Activated CD4-positive, alpha-beta T cell treated with anti-CD3 and anti-CD28 coated beads for 36 hours (primary cell): ENCODE data around the gene TMEM30A. TPM values are rescaled to one million over a fixed set of nuclear protein-coding genes. Genes with fewer than 3 reads are reported as not detected.

Source experiments
- ATAC-seq: fragments of 200-7000 bp; cut with Tn5 transposase; one replicate; pipeline ENCODE4 v1.10.0; 2021; ENCODE audit warnings: mild to moderate bottlenecking, moderate library complexity
- CTCF ChIA-PET: fragments of 350-600 bp; sonication (Branson Sonifier 250); formaldehyde crosslinking; loops from one replicate; lab custom pipeline; 2021; ENCODE audit warnings: antibody characterized with exemption; lab: Charles Lee
- POLR2A ChIA-PET: fragments of 350-600 bp; sonication (Branson Sonifier 250); formaldehyde crosslinking; loops from one replicate; lab custom pipeline; 2021; ENCODE audit warnings: antibody characterized with exemption, inconsistent platforms; lab: Charles Lee
- DNase-seq: peaks from one replicate; pipeline ENCODE4 v3.0.0-alpha.2; 2020
- H3K27ac Mint-ChIP-seq: one replicate; pipeline ENCODE4 v1.8.0; 2021; ENCODE audit warnings: mixed read lengths
- H3K27me3 Mint-ChIP-seq: one replicate; pipeline ENCODE4 v1.8.0; 2021; ENCODE audit warnings: mixed read lengths
- H3K36me3 Mint-ChIP-seq: one replicate; pipeline ENCODE4 v1.8.0; 2021; ENCODE audit warnings: low read depth, mixed read lengths
- H3K4me1 Mint-ChIP-seq: one replicate; pipeline ENCODE4 v1.8.0; 2021; ENCODE audit warnings: mixed read lengths
- H3K4me3 Mint-ChIP-seq: one replicate; pipeline ENCODE4 v1.8.0; 2021; ENCODE audit warnings: mild to moderate bottlenecking, moderate library complexity, mixed read lengths
- H3K9me3 Mint-ChIP-seq: one replicate; pipeline ENCODE4 v1.8.0; 2021; ENCODE audit warnings: low read depth, mixed read lengths
- intact Hi-C, 2 experiments: fragments of 100-400 bp; cut with DNase I in 1 of 2; cut with micrococcal nuclease in 1 of 2; formaldehyde crosslinking; loops; one replicate each; pipeline versions ENCODE4 v1.14.2 to v1.15.1; 2022 to 2024; cut with DNase I, micrococcal nuclease
- total RNA-seq, 2 experiments: library from RNA; stranded (reverse); gene quantifications; one replicate each; pipeline ENCODE4 v1.2.3, GENCODE V29; 2021

Gene TMEM30A
- total RNA-seq, 2 experiments from 2014 or later, result 23.4 to 44.3 TPM

DNA sequence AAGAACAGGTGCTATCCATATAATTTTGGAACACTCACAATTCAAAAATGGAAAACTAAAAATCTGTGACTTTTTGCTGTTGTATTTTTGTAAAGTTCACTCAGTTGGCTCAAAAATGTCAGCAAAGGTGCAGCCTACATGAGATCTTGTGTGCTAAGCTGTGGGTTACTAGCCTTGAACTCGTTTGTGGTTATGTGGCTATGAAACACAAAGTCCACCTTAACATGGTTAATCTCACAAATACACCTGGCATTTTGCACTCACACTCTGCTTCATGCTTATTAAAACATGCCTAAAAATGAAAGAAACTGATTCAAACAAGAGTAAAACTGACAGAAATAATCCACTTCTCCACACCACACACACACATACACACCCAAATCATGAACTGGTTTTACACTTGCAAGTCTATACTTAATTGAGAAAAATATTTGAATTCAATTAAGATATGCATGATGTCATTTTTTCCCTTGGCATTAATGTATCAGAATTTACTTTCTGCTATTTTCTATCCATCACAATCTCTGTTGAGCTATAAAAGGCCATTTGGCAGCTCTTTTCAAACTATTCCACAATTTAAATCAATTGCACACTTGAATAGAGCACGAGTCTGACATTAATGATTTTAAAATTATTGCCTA is 22.9 kb upstream of the TMEM30A start:
- no peak for ATAC-seq
- H3K4me3 Mint-ChIP-seq, result no peak overlapping the region
- intact Hi-C loops, result no loop called here
- peaks cover 4% of the 10 kb centered on the region for H3K27me3 Mint-ChIP-seq
- CTCF ChIA-PET, result interaction anchor here (1.1 kb wide), 1 partner anchor 10 kb away, joined by 3 read pairs; no protein-coding TSS in a partner anchor
- H3K9me3 Mint-ChIP-seq, result no peaks in the 10 kb centered on the region
- POLR2A ChIA-PET, result interaction anchor here (0.7 kb wide), 1 partner anchor 1655 kb away, joined by 4 read pairs; no protein-coding TSS in a partner anchor
- no peaks in the 10 kb centered on the region for H3K36me3 Mint-ChIP-seq
- H3K4me1 Mint-ChIP-seq, result peaks cover 5% of the 10 kb centered on the region
- H3K27ac Mint-ChIP-seq, result no peak overlapping the region
- no peak for DNase-seq

DNA sequence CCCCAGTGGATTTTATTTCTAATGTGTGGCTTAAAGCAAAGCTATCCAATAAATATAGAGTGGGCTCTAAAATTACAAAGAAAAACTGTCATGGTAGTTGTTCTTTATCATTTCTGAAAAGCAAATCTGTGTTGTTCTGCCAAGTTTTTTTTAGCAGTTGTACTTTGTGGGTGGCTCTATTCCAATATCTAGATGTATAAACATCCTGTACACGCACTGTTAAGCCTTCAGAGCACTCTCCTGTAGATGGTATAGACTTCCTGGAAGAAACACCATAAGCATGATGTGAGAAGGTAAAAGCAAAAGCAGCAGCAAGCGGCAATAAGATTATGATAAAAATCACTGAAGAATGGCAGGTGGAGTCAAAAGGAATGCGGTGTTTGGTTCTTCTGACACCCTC is 21.5 kb upstream of the TMEM30A start:
- ATAC-seq (no peak), DNase-seq (no peak)
- peaks cover 2% of the 10 kb centered on the region for H3K27me3 Mint-ChIP-seq
- H3K4me3 Mint-ChIP-seq, result no peak overlapping the region
- no peak overlapping the region for H3K27ac Mint-ChIP-seq
- no peaks in the 10 kb centered on the region for H3K36me3 Mint-ChIP-seq
- CTCF ChIA-PET, result interaction anchor here (0.9 to 1.5 kb wide), 3 partner anchors 9 to 240 kb away, joined by 3 to 4 read pairs (median 3); no protein-coding TSS in a partner anchor
- POLR2A ChIA-PET, result no interaction called here
- intact Hi-C loops, result no loop called here
- H3K4me1 Mint-ChIP-seq, result peaks cover 5% of the 10 kb centered on the region
- no peaks in the 10 kb centered on the region for H3K9me3 Mint-ChIP-seq

DNA sequence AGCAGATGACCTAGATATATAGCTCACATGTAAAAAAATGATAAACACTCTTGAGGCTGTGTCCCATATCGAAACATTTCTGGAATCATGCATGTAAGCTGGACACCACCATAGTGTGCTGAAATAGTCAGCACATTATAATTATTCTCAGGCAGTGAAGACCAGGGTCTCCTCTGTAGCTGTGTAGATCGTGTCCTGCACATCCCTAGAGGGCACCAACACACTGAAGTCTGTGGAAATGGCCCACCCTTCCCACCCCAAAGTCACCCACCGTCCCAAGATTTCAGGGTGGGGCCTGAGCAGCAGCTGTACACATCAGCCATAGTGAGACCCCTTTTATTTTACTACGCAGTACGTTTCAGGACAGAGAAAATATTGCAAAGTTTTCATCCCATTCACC is 21.0 kb upstream of the TMEM30A start:
- peaks cover 2% of the 10 kb centered on the region for H3K27me3 Mint-ChIP-seq
- POLR2A ChIA-PET, result no interaction called here

GRCh38 chr6:75302280-75302679 is 17.7 kb upstream of the TMEM30A start:
- Mint-ChIP-seq H3K4me1 (peaks cover 5% of the 10 kb centered on the region), H3K4me3 (no peak overlapping the region), H3K27ac (no peak overlapping the region), H3K27me3 (peaks cover 2% of the 10 kb centered on the region), H3K36me3 (no peaks in the 10 kb centered on the region), H3K9me3 (no peaks in the 10 kb centered on the region)
- intact Hi-C loops, result no loop called here
- no peak for ATAC-seq
- POLR2A ChIA-PET, result no interaction called here
- CTCF ChIA-PET, result no interaction called here
- DNase-seq, result no peak

More for the DNA sequence above, 21.0 kb upstream of the TMEM30A start:
- H3K36me3 Mint-ChIP-seq, result no peaks in the 10 kb centered on the region
- DNase-seq (no peak), ATAC-seq (no peak)
- no peak overlapping the region for H3K4me3 Mint-ChIP-seq
- no peak overlapping the region for H3K27ac Mint-ChIP-seq
- peaks cover 5% of the 10 kb centered on the region for H3K4me1 Mint-ChIP-seq
- CTCF ChIA-PET, result interaction anchor here (0.9 to 2.5 kb wide), 5 partner anchors 8 to 241 kb away, joined by 3 to 11 read pairs (median 4); no protein-coding TSS in a partner anchor
- no peaks in the 10 kb centered on the region for H3K9me3 Mint-ChIP-seq
- intact Hi-C loops, result no loop called here

GRCh38 chr6:75301537-75301936 is 16.9 kb upstream of the TMEM30A start:
- intact Hi-C loops, result no loop called here
- H3K9me3 Mint-ChIP-seq, result no peaks in the 10 kb centered on the region
- POLR2A ChIA-PET, result no interaction called here
- DNase-seq, result no peak
- peaks cover 2% of the 10 kb centered on the region for H3K27me3 Mint-ChIP-seq
- H3K27ac Mint-ChIP-seq, result no peak overlapping the region
- H3K4me1 Mint-ChIP-seq, result peaks cover 4% of the 10 kb centered on the region
- no peak for ATAC-seq
- H3K36me3 Mint-ChIP-seq, result no peaks in the 10 kb centered on the region
- no peak overlapping the region for H3K4me3 Mint-ChIP-seq
- CTCF ChIA-PET, result interaction anchor here (1.1 kb wide), 1 partner anchor 225 kb away, joined by 5 read pairs; no protein-coding TSS in a partner anchor

DNA sequence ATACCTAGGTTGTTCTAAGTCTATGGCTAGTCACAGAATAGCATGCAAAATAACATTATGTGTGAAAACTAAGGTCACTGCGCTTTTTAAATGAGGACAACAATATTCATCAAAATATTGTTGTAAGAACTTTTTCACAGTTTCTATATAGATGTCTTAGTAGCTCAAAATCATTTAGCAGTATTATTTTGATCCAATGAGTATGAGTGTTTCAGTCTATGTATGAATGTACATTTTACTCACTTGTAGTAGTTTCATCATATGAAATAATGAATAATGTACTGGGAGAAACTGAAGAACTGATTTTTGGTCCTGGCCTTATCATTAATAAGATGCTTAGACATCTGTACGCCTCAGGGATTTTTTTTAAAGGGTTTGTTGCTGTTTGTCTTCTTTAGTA is 16.5 kb upstream of the TMEM30A start:
- POLR2A ChIA-PET, result no interaction called here
- DNase-seq, result no peak
- peak; percentile 57 for ATAC-seq
- intact Hi-C loops, result no loop called here
- H3K36me3 Mint-ChIP-seq, result no peaks in the 10 kb centered on the region
- H3K4me1 Mint-ChIP-seq, result peaks cover under 1% of the 10 kb centered on the region
- peaks cover 2% of the 10 kb centered on the region for H3K27me3 Mint-ChIP-seq
- H3K9me3 Mint-ChIP-seq, result no peaks in the 10 kb centered on the region
- no peak overlapping the region for H3K4me3 Mint-ChIP-seq
- CTCF ChIA-PET, result interaction anchor here (1.1 to 1.3 kb wide), 2 partner anchors 10 to 226 kb away, joined by 3 to 5 read pairs; no protein-coding TSS in a partner anchor
- H3K27ac Mint-ChIP-seq, result no peak overlapping the region

GRCh38 chr6:75300531-75300855 is 15.9 kb upstream of the TMEM30A start:
- H3K4me3 Mint-ChIP-seq, result no peak overlapping the region
- no peaks in the 10 kb centered on the region for H3K9me3 Mint-ChIP-seq
- H3K36me3 Mint-ChIP-seq, result no peaks in the 10 kb centered on the region
- no peak for ATAC-seq
- ChIA-PET CTCF (interaction anchor here (0.7 to 1.3 kb wide), 3 partner anchors 10 to 498 kb away, joined by 3 to 5 read pairs (median 3); no protein-coding TSS in a partner anchor), POLR2A (no interaction called here)
- intact Hi-C loops, result no loop called here
- peaks cover 2% of the 10 kb centered on the region for H3K27me3 Mint-ChIP-seq
- H3K27ac Mint-ChIP-seq, result no peak overlapping the region
- H3K4me1 Mint-ChIP-seq, result no peaks in the 10 kb centered on the region
- no peak for DNase-seq

DNA sequence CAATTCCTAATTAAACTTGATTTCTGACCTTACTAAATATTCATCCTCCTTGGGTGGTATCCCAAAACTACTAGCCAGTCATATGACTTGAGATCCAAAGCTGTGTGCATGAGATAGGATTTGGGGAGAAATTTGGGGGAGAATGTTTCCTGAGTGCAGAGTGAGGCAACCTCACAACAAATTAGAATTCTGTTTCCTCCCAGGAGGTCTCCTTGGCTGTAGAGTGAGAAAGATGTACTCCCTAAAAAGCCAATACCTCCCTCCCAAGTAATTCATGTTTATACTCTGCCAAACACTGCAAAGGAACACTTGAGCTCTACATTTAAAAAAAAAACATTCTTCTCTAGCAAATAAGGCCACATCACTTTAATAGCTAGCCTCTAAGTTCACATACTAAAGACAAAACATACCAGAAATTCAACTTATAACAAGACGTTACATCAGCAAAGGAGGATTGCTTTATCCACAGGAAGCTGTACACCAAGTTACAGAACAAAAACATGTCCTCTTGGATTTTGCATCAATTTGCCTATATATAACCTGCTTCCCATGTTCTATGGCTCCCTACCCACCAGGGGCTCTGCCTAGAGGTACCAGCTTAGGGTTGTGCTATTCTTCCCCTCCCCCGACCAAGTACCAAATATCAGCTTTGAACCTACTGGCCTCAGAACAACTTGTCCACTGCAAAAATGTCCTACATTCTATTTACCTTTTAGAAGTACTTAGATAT is 15.4 kb upstream of the TMEM30A start:
- ATAC-seq, result no peak
- no peaks in the 10 kb centered on the region for H3K36me3 Mint-ChIP-seq
- H3K27ac Mint-ChIP-seq, result no peak overlapping the region
- peaks cover 2% of the 10 kb centered on the region for H3K27me3 Mint-ChIP-seq
- H3K4me1 Mint-ChIP-seq, result no peaks in the 10 kb centered on the region
- no peak overlapping the region for H3K4me3 Mint-ChIP-seq
- ChIA-PET POLR2A (no interaction called here), CTCF (interaction anchor here (0.7 to 1.3 kb wide), 3 partner anchors 11 to 499 kb away, joined by 3 read pairs; no protein-coding TSS in a partner anchor)
- DNase-seq, result no peak
- intact Hi-C loops, result loop anchor here (5.0 kb wide), 1 partner anchor 247 kb away; no protein-coding TSS in a partner anchor
- H3K9me3 Mint-ChIP-seq, result no peaks in the 10 kb centered on the region

GRCh38 chr6:75296811-75297779 is 12.5 kb upstream of the TMEM30A start:
- CTCF ChIA-PET, result interaction anchor here (0.6 to 1.2 kb wide), 21 partner anchors 9 to 1674 kb away, joined by 3 to 10 read pairs (median 3); no protein-coding TSS in a partner anchor
- ATAC-seq (peak; percentile 42), DNase-seq (no peak)
- H3K4me1 Mint-ChIP-seq, result no peaks in the 10 kb centered on the region
- intact Hi-C loops, result loop anchor here (1.0 to 5.0 kb wide), 3 partner anchors 31 to 250 kb away; no protein-coding TSS in a partner anchor
- POLR2A ChIA-PET, result no interaction called here
- H3K9me3 Mint-ChIP-seq, result no peaks in the 10 kb centered on the region
- H3K4me3 Mint-ChIP-seq, result no peak overlapping the region
- H3K27me3 Mint-ChIP-seq, result no peaks in the 10 kb centered on the region
- H3K36me3 Mint-ChIP-seq, result no peaks in the 10 kb centered on the region
- no peak overlapping the region for H3K27ac Mint-ChIP-seq

DNA sequence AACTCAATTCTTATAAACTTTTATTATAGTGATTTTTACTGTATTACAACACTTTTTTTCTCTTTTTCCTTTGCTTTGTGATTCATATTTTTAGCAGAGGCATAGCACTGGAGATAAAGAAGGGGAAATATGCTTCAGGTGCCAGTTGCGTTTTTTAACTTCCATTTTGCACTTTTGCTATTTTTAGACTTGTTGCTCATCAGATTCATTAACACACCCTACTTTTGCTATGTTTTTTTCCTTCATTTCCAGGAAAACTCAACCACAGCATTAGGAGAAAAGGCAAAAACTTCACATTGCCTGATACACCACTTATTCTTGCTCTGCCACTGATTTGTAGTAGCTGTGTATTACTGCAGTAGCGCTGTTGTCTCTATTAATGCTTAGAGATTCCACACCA is 8.0 kb upstream of the TMEM30A start:
- no peak for DNase-seq
- no peak overlapping the region for H3K4me3 Mint-ChIP-seq
- ATAC-seq, result no peak
- CTCF ChIA-PET, result no interaction called here
- intact Hi-C loops, result no loop called here
- POLR2A ChIA-PET, result no interaction called here
- H3K27ac Mint-ChIP-seq, result no peak overlapping the region
- no peaks in the 10 kb centered on the region for H3K27me3 Mint-ChIP-seq
- peaks cover 8% of the 10 kb centered on the region for H3K36me3 Mint-ChIP-seq
- H3K9me3 Mint-ChIP-seq, result no peaks in the 10 kb centered on the region
- peaks cover 7% of the 10 kb centered on the region for H3K4me1 Mint-ChIP-seq

- Mint-ChIP-seq H3K9me3 (no peaks in the 10 kb centered on the region), H3K36me3 (peaks cover 8% of the 10 kb centered on the region), H3K4me1 (peaks cover 15% of the 10 kb centered on the region), H3K4me3 (no peak overlapping the region), H3K27me3 (no peaks in the 10 kb centered on the region), H3K27ac (no peak overlapping the region)
- ATAC-seq (no peak), DNase-seq (no peak)
- ChIA-PET POLR2A (no interaction called here), CTCF (no interaction called here)
- intact Hi-C loops, result no loop called here
Observed at GRCh38 chr6:75291744-75292143, 7.2 kb upstream of the TMEM30A start.
